Activated T-helper 9 cell treated with anti-CD3 and anti-CD28 coated beads, Interleukin-2, amount 50 U/mL, for 16 hours (primary cell): ENCODE results near the gene MYO3B.

Experiments used
- DNase-seq: peaks from one replicate; pipeline ENCODE4 v3.0.0-alpha.2; 2020; ENCODE audit warnings: low read depth

Gene MYO3B, protein sequence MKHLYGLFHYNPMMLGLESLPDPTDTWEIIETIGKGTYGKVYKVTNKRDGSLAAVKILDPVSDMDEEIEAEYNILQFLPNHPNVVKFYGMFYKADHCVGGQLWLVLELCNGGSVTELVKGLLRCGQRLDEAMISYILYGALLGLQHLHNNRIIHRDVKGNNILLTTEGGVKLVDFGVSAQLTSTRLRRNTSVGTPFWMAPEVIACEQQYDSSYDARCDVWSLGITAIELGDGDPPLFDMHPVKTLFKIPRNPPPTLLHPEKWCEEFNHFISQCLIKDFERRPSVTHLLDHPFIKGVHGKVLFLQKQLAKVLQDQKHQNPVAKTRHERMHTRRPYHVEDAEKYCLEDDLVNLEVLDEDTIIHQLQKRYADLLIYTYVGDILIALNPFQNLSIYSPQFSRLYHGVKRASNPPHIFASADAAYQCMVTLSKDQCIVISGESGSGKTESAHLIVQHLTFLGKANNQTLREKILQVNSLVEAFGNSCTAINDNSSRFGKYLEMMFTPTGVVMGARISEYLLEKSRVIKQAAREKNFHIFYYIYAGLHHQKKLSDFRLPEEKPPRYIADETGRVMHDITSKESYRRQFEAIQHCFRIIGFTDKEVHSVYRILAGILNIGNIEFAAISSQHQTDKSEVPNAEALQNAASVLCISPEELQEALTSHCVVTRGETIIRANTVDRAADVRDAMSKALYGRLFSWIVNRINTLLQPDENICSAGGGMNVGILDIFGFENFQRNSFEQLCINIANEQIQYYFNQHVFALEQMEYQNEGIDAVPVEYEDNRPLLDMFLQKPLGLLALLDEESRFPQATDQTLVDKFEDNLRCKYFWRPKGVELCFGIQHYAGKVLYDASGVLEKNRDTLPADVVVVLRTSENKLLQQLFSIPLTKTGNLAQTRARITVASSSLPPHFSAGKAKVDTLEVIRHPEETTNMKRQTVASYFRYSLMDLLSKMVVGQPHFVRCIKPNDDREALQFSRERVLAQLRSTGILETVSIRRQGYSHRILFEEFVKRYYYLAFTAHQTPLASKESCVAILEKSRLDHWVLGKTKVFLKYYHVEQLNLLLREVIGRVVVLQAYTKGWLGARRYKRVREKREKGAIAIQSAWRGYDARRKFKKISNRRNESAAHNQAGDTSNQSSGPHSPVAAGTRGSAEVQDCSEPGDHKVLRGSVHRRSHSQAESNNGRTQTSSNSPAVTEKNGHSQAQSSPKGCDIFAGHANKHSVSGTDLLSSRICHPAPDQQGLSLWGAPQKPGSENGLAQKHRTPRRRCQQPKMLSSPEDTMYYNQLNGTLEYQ (N-terminal part only)

DNA sequence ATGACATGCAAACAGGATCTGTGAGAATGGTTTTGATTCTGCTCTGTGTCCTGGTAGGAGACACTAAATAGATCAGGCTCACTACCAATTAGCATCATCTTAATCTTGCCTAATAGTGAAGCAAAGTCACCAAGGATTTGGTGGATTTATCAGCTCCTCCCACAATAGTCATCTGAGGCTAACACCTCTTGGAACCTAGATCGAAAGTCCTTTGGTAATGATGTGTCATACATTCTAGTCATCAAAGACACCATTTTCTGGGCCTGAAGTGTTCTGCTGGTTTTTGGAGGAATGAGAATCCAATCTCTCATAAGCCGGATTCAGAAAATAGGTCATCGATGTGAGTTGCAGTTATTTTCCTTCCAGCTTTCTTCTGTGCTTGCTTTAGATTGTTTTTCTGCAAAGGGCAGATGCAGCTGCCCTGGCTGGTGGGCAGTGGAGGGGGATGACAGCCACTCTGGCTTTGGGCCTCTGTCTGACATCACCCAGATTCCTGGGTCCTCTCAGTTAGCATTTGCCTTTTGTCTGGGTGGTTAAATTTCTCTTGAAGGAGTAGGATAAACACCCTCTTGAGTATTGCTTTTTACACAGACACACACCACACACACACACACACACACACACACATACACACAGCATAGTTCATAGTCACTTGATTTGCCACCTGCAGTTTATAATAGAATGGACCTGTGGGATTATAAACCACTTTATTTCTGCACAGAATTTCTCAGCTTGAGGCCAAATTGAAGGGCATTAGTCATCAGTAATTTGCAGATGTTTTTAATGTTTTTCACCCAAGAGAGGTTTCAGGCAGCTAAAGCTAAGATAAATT, at the start of gene MYO3B:
MYO3B (plus strand) TSS at position 198 of the 832 bp plus-strand sequence; CDS start at position 339, 141 bp downstream.
- no peak for DNase-seq

GRCh38 chr2:170139276-170139967, 38.5 kb upstream of the MYO3B start:
- DNase-seq: no peak

GRCh38 chr2:170140561-170140960, 37.4 kb upstream of the MYO3B start:
- DNase-seq: no peak

GRCh38 chr2:170141865-170142264, 36.1 kb upstream of the MYO3B start:
- no peak for DNase-seq

DNA sequence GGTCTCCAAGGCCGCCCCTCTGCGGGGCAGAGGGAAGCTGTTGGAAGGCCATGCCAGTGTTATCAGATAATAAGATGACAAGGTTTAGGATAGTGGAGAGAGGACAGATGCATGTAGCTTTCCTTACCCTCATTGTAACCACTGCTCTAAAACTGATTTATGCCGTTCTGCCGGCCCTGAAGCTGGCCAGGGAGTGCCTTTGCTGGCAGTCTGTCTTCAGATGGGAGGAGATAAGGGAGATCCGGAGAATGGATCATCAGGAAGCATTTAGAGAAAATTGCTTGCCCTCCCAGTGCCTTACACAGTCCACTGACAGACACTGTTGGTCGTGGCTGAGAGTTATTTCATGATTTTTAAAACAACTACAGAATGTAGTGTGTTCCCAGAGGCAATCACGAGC, 35.4 kb upstream of the MYO3B start:
- no peak for DNase-seq

GRCh38 chr2:170143045-170143717, 34.8 kb upstream of the MYO3B start:
- no peak for DNase-seq

- no peak for DNase-seq
Observed at GRCh38 chr2:170144761-170145160, 33.2 kb upstream of the MYO3B start.

DNA sequence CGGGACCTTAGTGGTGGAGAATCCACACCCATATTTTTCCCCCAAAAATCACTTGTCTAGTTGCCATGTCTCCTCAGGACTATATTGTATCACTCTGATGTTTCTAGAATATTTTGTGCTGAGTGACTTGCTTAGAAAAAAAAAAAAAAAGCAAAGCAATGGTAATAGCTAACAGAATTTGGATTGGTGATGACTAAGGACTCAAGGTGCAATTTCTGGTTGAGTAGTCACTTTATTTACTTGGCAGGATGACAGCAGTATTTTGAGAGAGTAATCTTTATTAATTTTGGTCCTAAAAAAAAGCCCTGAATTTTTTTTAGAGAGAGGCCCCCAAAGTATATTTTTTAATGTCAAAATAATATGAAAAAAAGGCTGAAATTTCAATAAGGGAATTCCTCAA, 32.8 kb upstream of the MYO3B start:
- DNase-seq: no peak

DNA sequence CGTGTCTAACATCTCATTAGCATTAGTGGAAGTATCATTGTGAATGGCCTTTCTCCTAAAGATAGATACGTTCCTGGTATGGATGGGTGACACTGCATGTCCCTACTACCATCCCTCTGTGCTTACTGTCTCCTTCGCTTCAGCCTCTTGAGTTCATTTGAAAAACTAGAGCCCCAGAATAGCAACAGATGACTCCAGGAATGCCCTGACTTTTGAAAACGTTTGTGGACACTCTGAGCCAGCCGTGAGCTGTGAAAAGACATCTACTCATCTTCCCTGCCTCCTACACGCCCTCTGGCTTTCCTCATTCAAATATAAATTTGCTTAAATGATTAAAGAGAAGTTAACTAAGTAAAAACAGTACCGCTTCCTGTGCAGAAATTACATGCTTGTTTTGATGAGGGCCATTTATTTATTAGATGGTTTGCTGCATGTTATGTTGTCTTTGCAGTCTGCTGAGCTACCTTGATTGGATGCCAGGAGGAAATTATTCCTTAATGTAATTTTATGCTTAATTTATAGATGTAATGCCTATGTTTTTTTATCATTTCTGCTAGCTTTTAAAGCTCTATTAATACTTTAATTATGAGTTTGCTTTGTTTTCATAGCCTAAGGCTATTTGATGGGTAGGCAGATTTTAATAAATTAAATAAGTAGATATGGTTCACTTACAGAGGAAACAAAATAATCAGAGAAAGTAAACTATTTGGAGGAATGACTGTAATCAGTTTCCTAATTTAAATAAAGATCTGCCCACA, 32.1 kb upstream of the MYO3B start:
- DNase-seq: no peak

DNA sequence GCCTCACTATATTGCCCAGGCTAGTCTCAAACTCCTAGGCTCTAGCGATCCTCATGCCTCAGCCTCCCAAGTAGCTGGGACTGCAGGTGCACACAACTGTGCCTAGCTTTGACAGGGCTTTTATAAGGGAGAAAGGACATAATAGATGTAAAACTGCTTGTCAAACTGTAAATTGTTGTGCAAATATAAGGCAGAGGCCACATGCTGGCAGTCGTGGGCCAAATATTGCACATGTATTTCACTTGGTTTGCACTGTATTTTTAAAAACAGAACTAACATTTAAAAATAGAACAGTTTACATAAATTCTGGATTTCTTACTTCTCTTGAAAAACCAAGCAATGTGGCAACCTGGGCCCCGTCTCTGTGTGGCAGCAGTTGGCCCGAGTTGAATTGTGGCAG, 31.2 kb upstream of the MYO3B start:
- no peak for DNase-seq

DNA sequence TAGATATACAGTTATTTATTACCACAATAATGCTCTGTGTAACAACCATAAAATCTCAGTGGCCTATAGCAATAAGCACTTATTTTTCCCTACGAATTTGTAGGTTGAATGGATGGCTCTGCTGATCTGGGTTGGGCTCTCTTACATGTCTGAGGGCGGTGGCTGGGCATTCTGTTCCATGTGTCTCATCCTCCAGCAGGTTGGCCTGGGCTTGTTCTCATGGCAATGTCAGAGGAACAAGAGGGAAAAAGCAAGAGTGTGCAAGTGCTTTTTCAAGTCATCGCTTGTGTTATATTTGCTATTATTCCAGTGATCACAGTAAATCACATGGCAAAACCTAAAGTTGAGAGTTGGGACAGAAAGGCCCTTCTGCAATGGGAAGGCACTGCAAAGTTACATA, 30.4 kb upstream of the MYO3B start:
- DNase-seq: no peak

GRCh38 chr2:170148161-170148560, 29.8 kb upstream of the MYO3B start:
- no peak for DNase-seq

DNA sequence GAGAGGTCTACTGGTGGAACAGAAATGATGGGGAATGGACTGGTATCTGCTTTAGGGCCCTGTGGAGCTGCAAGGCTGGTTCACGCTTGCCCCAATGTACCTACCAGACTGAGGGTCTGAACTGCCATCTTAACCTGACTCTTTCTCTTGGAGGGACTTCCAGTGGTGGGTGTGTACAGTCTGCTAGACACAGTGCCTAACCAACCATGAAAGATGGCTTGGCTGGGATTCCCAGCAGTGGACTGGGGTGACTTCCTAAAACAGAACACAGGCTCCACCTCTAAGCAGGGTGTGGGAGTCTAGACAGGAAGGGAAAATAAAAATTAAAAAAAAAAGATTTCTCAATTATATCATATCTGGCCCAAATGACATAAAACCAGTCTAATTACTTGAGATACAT, 25.5 kb upstream of the MYO3B start:
- no peak for DNase-seq

- DNase-seq: no peak
Observed at GRCh38 chr2:170155022-170155722, 22.8 kb upstream of the MYO3B start.

DNA sequence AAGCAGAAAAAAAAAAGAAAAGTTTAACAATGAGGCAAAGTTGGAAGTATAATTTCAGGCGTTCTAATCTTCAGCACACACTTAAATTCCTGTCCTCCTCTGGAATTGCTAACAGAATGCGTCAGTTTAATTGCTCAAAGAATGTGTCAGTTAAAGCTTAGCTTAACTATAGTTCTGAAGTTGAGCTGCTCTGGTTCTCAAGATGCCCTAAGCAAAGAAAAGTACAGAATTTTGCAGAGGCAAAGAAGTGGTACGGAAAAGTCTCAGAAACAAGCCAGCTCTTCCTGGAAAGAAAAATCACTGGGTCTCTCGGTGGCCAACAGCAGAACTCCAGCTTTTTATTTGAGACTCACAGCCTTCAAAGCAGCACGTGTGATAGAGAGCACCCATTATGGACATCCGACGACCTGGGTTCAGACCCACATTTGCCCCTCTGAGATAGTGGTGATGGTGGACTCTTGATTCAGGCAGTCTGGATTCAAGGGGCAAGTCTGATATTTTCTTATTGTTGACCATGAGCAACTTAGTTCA, 22.2 kb upstream of the MYO3B start:
- DNase-seq: no peak

- no peak for DNase-seq
Observed at GRCh38 chr2:170156592-170156991, 21.4 kb upstream of the MYO3B start.

DNA sequence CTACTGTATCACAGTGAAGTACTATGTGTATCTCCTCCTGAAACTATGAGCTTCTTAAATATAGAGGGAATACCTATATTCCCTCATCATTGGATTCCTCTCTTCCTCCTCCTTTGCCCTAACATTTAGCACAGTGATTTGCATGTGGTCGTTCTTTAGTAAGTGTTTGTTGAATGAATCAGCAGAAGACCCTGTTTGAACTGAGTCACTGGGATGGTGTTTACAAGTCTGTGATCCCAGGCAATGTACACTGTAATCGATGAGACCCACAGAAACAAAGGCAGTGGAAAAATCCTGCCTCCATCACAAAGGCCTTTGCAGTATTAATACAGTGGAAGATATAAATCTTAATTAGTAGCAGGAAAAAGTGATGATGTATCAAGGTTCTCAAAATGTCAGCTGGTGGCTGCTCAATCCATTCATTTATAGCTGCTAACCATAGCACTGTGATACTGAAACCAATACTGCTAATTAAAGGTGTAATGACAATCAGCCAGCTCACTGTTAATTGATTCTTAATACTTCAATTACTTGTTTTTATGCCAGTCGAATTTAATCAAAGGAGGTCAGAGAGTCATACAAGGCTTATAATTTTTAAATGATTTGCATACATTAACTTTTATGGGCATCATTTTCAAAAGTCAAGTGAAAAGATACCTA, 20.8 kb upstream of the MYO3B start:
- DNase-seq: no peak

GRCh38 chr2:170159060-170159459, 18.9 kb upstream of the MYO3B start:
- DNase-seq: no peak
